Activated CD4-positive, alpha-beta memory T cell treated with anti-CD3 and anti-CD28 coated beads for 36 hours (primary cell): ENCODE results near the gene MMP8. TPM values are rescaled to one million over a fixed set of nuclear protein-coding genes. Genes with fewer than 3 reads are reported as not detected.

ENCODE experiments used
- CTCF ChIA-PET: fragments of 350-600 bp; sonication (Branson Sonifier 250); formaldehyde crosslinking; loops from one replicate; lab custom pipeline; 2021; ENCODE audit warnings: antibody characterized with exemption, inconsistent platforms; lab: Charles Lee
- POLR2A ChIA-PET: fragments of 350-600 bp; sonication (Branson Sonifier 250); formaldehyde crosslinking; loops from one replicate; lab custom pipeline; 2021; ENCODE audit warnings: antibody characterized with exemption; lab: Charles Lee
- DNase-seq: peaks from one replicate; pipeline ENCODE4 v3.0.0-alpha.2; 2020
- H3K27ac Mint-ChIP-seq: one replicate; pipeline ENCODE4 v1.8.0; 2021; ENCODE audit warnings: mixed read lengths
- H3K27me3 Mint-ChIP-seq: one replicate; pipeline ENCODE4 v1.8.0; 2021; ENCODE audit warnings: mixed read lengths
- H3K36me3 Mint-ChIP-seq: one replicate; pipeline ENCODE4 v1.8.0; 2021; ENCODE audit warnings: mixed read lengths
- H3K4me1 Mint-ChIP-seq: one replicate; pipeline ENCODE4 v1.8.0; 2021; ENCODE audit warnings: low read depth, mixed read lengths
- H3K4me3 Mint-ChIP-seq: one replicate; pipeline ENCODE4 v1.8.0; 2021; ENCODE audit warnings: mild to moderate bottlenecking, mixed read lengths
- H3K9me3 Mint-ChIP-seq: one replicate; pipeline ENCODE4 v1.8.0; 2021; ENCODE audit warnings: mixed read lengths
- intact Hi-C: fragments of 100-400 bp; cut with micrococcal nuclease; formaldehyde crosslinking; loops from one replicate; pipeline ENCODE4 v1.15.1; 2023
- total RNA-seq, 2 experiments: library from RNA; stranded (reverse); gene quantifications; one replicate each; pipeline ENCODE4 v1.2.3, GENCODE V29; 2021

The MMP8 gene
- total RNA-seq, 2 experiments from 2014 or later, result not detected

- POLR2A ChIA-PET, result no interaction called here
- CTCF ChIA-PET, result interaction anchor here (0.6 kb wide), 1 partner anchor 23 kb away, joined by 3 read pairs; no protein-coding TSS in a partner anchor
- Mint-ChIP-seq H3K27ac (no peak overlapping the region), H3K36me3 (no peaks in the 10 kb centered on the region), H3K9me3 (no peaks in the 10 kb centered on the region), H3K4me1 (no peaks in the 10 kb centered on the region), H3K27me3 (peaks cover 12% of the 10 kb centered on the region), H3K4me3 (no peak overlapping the region)
- no peak for DNase-seq
- intact Hi-C loops, result no loop called here
Observed at GRCh38 chr11:102712137-102712536, 12.6 kb downstream of the MMP8 start.

GRCh38 chr11:102709201-102709945 is 15.4 kb downstream of the MMP8 start:
- H3K36me3 Mint-ChIP-seq, result no peaks in the 10 kb centered on the region
- H3K4me3 Mint-ChIP-seq, result no peak overlapping the region
- no peaks in the 10 kb centered on the region for H3K9me3 Mint-ChIP-seq
- POLR2A ChIA-PET, result no interaction called here
- DNase-seq, result no peak
- CTCF ChIA-PET, result no interaction called here
- no peaks in the 10 kb centered on the region for H3K4me1 Mint-ChIP-seq
- no peak overlapping the region for H3K27ac Mint-ChIP-seq
- intact Hi-C loops, result no loop called here
- H3K27me3 Mint-ChIP-seq, result peaks cover 10% of the 10 kb centered on the region

GRCh38 chr11:102708654-102709053 is 16.1 kb downstream of the MMP8 start:
- Mint-ChIP-seq H3K4me1 (no peaks in the 10 kb centered on the region), H3K9me3 (no peaks in the 10 kb centered on the region), H3K27ac (no peak overlapping the region), H3K36me3 (no peaks in the 10 kb centered on the region), H3K27me3 (peaks cover 10% of the 10 kb centered on the region), H3K4me3 (no peak overlapping the region)
- intact Hi-C loops, result no loop called here
- no peak for DNase-seq
- CTCF ChIA-PET, result interaction anchor here (0.6 kb wide), 1 partner anchor 240 kb away, joined by 6 read pairs; no protein-coding TSS in a partner anchor
- POLR2A ChIA-PET, result no interaction called here

- CTCF ChIA-PET, result no interaction called here
Observed at GRCh38 chr11:102705626-102706025, 19.1 kb downstream of the MMP8 start, which contains the start of gene MMP27. Gene MMP27 (minus strand): TSS chr11:102705769. CDS start chr11:102705714, 55 bp downstream.

GRCh38 chr11:102704841-102705240 is 19.9 kb downstream of the MMP8 start:
- intact Hi-C loops, result no loop called here
- DNase-seq, result no peak
- Mint-ChIP-seq H3K36me3 (no peaks in the 10 kb centered on the region), H3K4me1 (no peaks in the 10 kb centered on the region), H3K27ac (no peak overlapping the region), H3K4me3 (no peak overlapping the region), H3K9me3 (no peaks in the 10 kb centered on the region), H3K27me3 (peaks cover 2% of the 10 kb centered on the region)
- CTCF ChIA-PET, result no interaction called here
- POLR2A ChIA-PET, result no interaction called here

More at GRCh38 chr11:102705626-102706025, 19.1 kb downstream of the MMP8 start, which contains the start of gene MMP27:
- no peak for DNase-seq
- no peak within 1 kb of the TSS for H3K27ac Mint-ChIP-seq
- H3K36me3 Mint-ChIP-seq, result no peaks in the 10 kb centered on the region
- H3K4me3 Mint-ChIP-seq, result no peak within 1 kb of the TSS
- intact Hi-C loops, result no loop called here
- H3K27me3 Mint-ChIP-seq, result peaks cover 1% of the 10 kb centered on the region
- POLR2A ChIA-PET, result no interaction called here
- H3K9me3 Mint-ChIP-seq, result no peaks in the 10 kb centered on the region
- H3K4me1 Mint-ChIP-seq, result no peaks in the 10 kb centered on the region

- H3K36me3 Mint-ChIP-seq, result no peaks in the 10 kb centered on the region
- no peak for DNase-seq
- no peak overlapping the region for H3K27ac Mint-ChIP-seq
- CTCF ChIA-PET, result no interaction called here
- H3K27me3 Mint-ChIP-seq, result peaks cover 5% of the 10 kb centered on the region
- no peak overlapping the region for H3K4me3 Mint-ChIP-seq
- H3K9me3 Mint-ChIP-seq, result no peaks in the 10 kb centered on the region
- intact Hi-C loops, result no loop called here
- no peaks in the 10 kb centered on the region for H3K4me1 Mint-ChIP-seq
- POLR2A ChIA-PET, result no interaction called here
Observed at GRCh38 chr11:102703826-102704493, 20.8 kb downstream of the MMP8 start.

- CTCF ChIA-PET, result no interaction called here
- Mint-ChIP-seq H3K4me3 (no peak overlapping the region), H3K9me3 (no peaks in the 10 kb centered on the region), H3K27me3 (peaks cover 7% of the 10 kb centered on the region), H3K4me1 (no peaks in the 10 kb centered on the region), H3K27ac (no peak overlapping the region), H3K36me3 (no peaks in the 10 kb centered on the region)
- no peak for DNase-seq
- intact Hi-C loops, result no loop called here
- POLR2A ChIA-PET, result no interaction called here
Observed at GRCh38 chr11:102695201-102695600, 29.6 kb downstream of the MMP8 start.

- Mint-ChIP-seq H3K36me3 (no peaks in the 10 kb centered on the region), H3K4me3 (no peak overlapping the region), H3K27me3 (peaks cover 22% of the 10 kb centered on the region), H3K9me3 (no peaks in the 10 kb centered on the region), H3K27ac (no peak overlapping the region), H3K4me1 (no peaks in the 10 kb centered on the region)
- POLR2A ChIA-PET, result no interaction called here
- DNase-seq, result no peak
- CTCF ChIA-PET, result interaction anchor here (1.5 kb wide), 1 partner anchor 9 kb away, joined by 3 read pairs; no protein-coding TSS in a partner anchor
- intact Hi-C loops, result no loop called here
Observed at GRCh38 chr11:102685754-102686153, 39.0 kb downstream of the MMP8 start.

- Mint-ChIP-seq H3K4me3 (no peak overlapping the region), H3K4me1 (no peaks in the 10 kb centered on the region), H3K27me3 (peaks cover 22% of the 10 kb centered on the region), H3K36me3 (no peaks in the 10 kb centered on the region), H3K27ac (no peak overlapping the region), H3K9me3 (no peaks in the 10 kb centered on the region)
- POLR2A ChIA-PET, result no interaction called here
- DNase-seq, result no peak
- CTCF ChIA-PET, result interaction anchor here (1.5 kb wide), 1 partner anchor 9 kb away, joined by 3 read pairs; no protein-coding TSS in a partner anchor
- intact Hi-C loops, result no loop called here
Observed at GRCh38 chr11:102685338-102685737, 39.4 kb downstream of the MMP8 start.

GRCh38 chr11:102683277-102683676 is 41.5 kb downstream of the MMP8 start:
- CTCF ChIA-PET, result no interaction called here
- H3K27ac Mint-ChIP-seq, result no peak overlapping the region
- DNase-seq, result no peak
- H3K27me3 Mint-ChIP-seq, result peaks cover 28% of the 10 kb centered on the region
- H3K4me3 Mint-ChIP-seq, result no peak overlapping the region
- H3K36me3 Mint-ChIP-seq, result no peaks in the 10 kb centered on the region
- intact Hi-C loops, result no loop called here
- no peaks in the 10 kb centered on the region for H3K9me3 Mint-ChIP-seq
- no peaks in the 10 kb centered on the region for H3K4me1 Mint-ChIP-seq
- POLR2A ChIA-PET, result no interaction called here

GRCh38 chr11:102680945-102681344 is 43.8 kb downstream of the MMP8 start:
- H3K4me3 Mint-ChIP-seq, result no peak overlapping the region
- H3K4me1 Mint-ChIP-seq, result no peaks in the 10 kb centered on the region
- no peaks in the 10 kb centered on the region for H3K36me3 Mint-ChIP-seq
- no peak for DNase-seq
- POLR2A ChIA-PET, result no interaction called here
- CTCF ChIA-PET, result interaction anchor here (1.8 kb wide), 1 partner anchor 14 kb away, joined by 7 read pairs; no protein-coding TSS in a partner anchor
- H3K9me3 Mint-ChIP-seq, result no peaks in the 10 kb centered on the region
- intact Hi-C loops, result no loop called here
- peaks cover 26% of the 10 kb centered on the region for H3K27me3 Mint-ChIP-seq
- H3K27ac Mint-ChIP-seq, result no peak overlapping the region

- POLR2A ChIA-PET, result no interaction called here
- Mint-ChIP-seq H3K4me1 (no peaks in the 10 kb centered on the region), H3K9me3 (no peaks in the 10 kb centered on the region), H3K4me3 (no peak overlapping the region), H3K27me3 (peaks cover 19% of the 10 kb centered on the region), H3K27ac (no peak overlapping the region), H3K36me3 (no peaks in the 10 kb centered on the region)
- intact Hi-C loops, result no loop called here
- DNase-seq, result no peak
- CTCF ChIA-PET, result interaction anchor here (3.1 kb wide), 1 partner anchor 11 kb away, joined by 15 read pairs; no protein-coding TSS in a partner anchor
Observed at GRCh38 chr11:102678022-102678421, 46.7 kb downstream of the MMP8 start.
